Stimulated activated CD4-positive, alpha-beta T cell treated with anti-CD3 and anti-CD28 coated beads, Interleukin-12 subunit alpha, Interleukin-12 subunit beta, amount 100 ng/mL, for 24 hours (primary cell): ENCODE results near the gene OPA1.

ENCODE experiments used
- DNase-seq, 2 experiments: peaks; one replicate each; pipeline ENCODE4 v3.0.0-alpha.2; 2020; ENCODE audit warnings: low read depth in 2 of 2

The OPA1 gene

GRCh38 chr3:193592841-193593667 is at the start of gene OPA1:
Gene OPA1, plus strand, starts transcription at chr3:193593208. Its CDS starts 170 bp downstream, at chr3:193593378.
- DNase-seq = peak; percentile 88 to 90

GRCh38 chr3:193544289-193544688 is 48.7 kb upstream of the OPA1 start:
- no peak for DNase-seq

GRCh38 chr3:193545304-193545703 is 47.7 kb upstream of the OPA1 start:
- DNase-seq = no peak

DNA sequence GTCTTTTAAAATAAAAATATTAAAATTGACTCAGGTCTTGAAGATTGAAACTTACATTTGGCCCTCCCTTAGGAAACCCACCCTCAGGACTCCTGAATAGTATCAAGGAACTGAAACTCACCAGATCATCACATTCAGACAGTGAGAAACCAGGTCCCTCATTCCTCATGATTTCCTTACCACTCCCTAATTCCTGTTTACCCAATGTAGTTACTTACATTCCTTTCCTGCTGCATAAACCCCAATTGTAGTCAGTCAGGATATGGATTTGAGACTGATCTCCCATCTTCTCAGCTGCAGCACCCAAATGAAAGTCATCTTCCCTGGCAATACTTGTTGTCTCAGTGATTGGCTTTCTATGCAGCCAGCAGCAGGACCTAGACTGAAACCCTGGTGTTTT is 46.9 kb upstream of the OPA1 start:
- DNase-seq = no peak

GRCh38 chr3:193548406-193548805 is 44.6 kb upstream of the OPA1 start:
- DNase-seq = no peak

DNA sequence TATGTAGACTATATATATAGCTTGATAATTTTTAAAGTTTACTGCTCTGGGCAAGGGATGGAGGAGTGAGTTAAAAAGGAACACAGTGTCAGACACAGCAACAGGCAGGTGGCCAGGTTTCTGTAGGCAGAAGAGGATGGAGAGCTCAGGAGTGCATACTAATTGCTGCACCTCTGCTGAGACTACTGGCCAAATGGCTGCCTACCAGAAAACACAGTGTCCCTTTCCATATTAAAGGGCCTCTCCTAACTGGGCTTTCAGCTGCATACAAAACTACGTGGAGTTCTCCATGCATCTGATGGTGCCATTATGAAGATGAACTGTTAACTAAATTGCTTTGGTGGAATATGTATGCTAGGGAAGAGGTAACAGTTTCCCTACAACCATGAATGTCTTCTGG is 40.1 kb upstream of the OPA1 start:
- no peak for DNase-seq

DNA sequence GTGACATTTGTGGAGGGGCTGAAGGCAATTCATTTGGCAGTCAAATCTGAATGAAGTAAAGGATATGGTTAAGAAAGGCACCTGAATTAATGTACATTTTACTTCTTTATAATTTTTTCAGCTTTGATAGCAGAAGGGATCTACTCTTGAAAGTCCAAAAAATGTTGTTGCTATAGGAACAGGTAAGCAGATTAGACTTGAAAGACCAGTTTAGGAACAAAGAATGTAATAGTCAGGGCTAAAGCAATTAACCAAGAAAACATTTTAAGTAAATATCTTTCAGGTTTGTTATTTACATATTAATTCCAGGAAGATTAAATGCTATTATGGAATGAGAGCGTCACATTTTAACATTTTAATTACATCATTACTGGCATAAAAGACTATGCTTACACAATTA is 39.4 kb upstream of the OPA1 start:
- DNase-seq = no peak

DNA sequence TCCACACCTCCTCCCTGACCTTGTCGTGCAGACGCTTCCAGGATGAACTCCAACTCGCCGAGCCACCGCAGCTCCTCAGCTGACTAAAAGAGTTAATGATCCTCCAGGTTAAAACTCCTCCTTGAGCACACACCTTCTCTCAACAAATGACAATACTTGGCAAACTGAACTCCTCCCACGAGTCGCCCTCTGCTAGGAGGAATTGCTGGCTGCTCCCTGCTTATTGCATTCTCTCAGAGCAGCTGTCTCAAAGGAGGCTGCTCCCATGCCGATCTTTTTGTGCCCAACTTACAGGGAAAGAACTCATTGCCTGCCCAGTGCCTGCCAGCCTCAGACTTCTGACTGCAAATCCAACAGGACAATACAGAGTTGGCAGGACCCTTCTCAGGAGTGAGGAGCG is 38.2 kb upstream of the OPA1 start, which contains the start of gene ATP13A4:
TSS of gene ATP13A4 (minus strand) at position 85 of the 400 bp plus-strand sequence. CDS start 96 bp downstream, outside the sequence.
- DNase-seq = no peak

DNA sequence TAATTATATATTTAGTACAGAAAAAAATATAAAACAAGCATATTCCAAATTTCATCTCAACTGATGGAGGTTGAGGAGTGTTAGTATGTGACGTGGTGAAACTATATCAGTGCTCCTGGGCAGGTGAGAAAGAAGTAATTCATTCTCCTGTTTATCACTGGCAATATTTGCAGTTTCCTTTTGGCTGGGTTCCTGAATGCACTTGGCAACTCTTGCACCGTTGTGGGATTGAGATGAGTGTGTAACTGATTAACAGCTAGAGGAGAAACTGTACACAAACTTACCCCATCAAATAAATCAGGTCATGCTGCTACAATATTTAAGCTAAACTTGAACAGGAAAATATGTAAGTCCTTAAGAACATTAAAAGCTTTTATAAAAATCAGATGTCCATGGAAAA is 36.2 kb upstream of the OPA1 start:
- no peak for DNase-seq

- DNase-seq = no peak
Observed at GRCh38 chr3:193559100-193559499, 33.9 kb upstream of the OPA1 start.

- DNase-seq = no peak
Observed at GRCh38 chr3:193560091-193560490, 32.9 kb upstream of the OPA1 start.

- DNase-seq = no peak
Observed at GRCh38 chr3:193560870-193561269, 32.1 kb upstream of the OPA1 start.

DNA sequence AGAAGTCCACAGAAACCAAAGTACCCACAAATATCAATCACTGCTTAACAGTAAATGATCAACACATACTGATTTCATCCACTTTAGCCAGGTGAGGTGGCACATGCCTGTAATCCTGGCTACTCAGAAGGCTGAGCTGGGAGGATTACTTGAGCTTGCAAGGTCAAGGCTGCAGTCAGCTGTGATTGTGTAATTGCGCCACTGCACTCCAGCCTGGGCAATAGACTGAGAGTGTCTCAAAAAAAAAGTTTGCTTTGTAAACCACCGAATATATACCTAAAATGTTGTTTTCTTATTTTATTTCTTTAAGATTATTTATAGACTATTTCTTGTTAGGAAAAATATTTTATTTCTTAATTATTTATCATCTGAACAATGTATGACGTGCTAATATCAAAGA is 29.6 kb upstream of the OPA1 start:
- DNase-seq = no peak

GRCh38 chr3:193564012-193564411 is 29.0 kb upstream of the OPA1 start:
- no peak for DNase-seq

DNA sequence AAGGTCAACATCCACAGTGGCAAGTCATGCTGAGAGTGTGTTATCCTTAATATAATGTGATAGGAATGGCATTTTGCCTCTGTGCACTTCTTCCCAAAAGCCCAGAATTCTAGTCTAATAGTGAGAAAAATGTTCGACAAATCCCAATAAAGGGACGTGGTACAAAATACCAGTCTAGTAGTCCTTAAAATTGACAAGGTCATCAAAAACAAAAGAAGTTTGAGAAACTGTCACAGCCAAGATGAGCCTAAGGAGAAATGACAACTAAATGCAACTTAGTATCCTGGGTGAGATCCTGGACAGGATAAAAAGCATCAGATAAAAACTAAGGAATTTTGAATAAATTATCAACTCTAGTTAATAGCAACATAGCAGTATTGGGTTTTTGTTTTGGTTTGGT is 23.9 kb upstream of the OPA1 start:
- DNase-seq = no peak

GRCh38 chr3:193572426-193572908 is 20.5 kb upstream of the OPA1 start:
- peak; percentile 3 to 35 for DNase-seq

GRCh38 chr3:193573403-193574191 is 19.4 kb upstream of the OPA1 start:
- DNase-seq = no peak

GRCh38 chr3:193574488-193575070 is 18.4 kb upstream of the OPA1 start:
- DNase-seq = no peak

DNA sequence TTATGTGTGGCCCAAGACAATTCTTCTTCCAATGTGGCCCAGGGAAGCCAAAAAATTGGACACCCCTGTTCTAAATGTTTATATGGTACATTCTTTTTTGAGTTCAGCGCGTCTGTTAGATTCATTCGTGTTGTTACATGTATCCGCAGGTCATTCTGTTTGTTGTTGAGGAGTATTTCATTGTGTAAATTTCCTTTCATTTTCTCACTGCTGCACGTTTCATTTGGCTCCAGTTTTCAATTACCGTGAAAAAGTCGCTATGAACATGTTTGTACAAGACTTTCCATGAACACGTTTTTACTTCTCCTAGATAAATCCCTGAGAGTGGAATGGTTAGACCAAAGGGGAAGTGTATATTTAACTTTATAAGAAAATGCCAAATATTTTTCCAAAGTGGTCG is 7.5 kb upstream of the OPA1 start:
- DNase-seq = no peak

DNA sequence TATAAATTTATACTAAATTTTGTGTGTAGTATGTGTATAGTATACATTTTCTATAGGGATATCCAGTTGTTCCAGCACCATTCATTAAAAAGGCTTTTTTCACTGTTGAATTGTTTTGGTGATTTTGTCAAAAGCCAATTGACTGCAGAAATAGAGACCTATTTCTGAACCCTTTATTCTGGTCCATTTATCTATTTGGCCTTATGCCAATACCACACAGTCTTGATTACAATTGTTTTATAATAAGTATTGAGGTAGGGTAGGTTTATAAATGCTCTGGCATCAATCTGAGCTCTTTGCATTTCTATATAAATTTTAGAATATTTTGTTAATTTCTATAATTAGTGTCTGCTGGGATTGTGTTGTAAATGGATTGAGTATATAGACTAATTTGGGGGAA is 6.5 kb upstream of the OPA1 start:
- no peak for DNase-seq

DNA sequence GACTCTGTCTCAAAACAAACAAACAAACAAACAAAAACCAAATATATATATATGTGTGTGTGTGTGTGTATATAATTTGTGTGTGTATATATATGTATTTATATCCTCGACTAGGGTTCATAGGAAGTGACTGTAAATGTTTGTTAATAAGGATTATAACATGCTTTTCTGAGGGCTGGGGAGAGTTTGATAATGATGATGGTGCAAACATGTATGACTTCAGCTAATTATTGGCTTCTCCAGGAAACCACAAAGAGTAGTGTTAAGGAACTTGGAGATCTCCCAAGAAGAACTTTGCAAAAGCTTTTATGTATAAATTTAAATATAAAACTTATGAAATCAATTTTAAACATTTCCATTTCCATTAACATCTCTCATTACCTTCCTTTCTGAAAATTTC is 3.9 kb upstream of the OPA1 start:
- DNase-seq = no peak

- no peak for DNase-seq
Observed at GRCh38 chr3:193589616-193590015, 3.4 kb upstream of the OPA1 start.
